ENCODE data around the gene AUNIP.

DNA sequence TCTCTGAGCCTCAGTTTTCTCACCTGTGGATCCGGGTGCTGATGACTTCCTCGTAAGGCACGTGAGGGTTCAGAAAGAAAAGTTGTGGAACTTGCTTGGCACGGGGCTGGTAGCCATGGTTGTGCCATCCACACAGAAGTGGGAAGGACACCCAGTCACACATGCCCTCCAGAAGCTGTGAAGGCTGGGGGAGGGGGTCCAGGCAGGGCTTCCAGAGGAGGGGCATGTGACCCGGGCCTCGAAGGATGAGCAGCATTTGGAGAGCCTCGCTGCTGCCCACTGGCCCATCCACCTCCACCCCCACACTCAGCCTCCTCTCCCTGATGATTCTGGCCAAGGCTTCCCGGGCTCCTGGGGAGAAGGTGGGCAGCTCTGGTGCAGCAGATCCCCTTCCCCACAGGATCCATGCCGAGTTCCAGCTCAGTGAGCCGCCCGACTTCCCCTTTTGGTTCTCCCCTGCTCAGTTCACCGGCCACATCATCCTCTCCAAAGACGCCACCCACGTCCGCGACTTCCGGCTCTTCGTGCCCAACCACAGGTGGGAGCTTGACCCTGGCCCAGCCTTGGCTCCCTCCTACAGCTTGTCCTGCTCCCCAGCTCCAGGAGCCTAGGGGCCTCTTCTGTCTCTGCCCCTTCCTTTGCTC is 49.9 kb downstream of the AUNIP start:
- TF ChIP-seq, protein P1, sequence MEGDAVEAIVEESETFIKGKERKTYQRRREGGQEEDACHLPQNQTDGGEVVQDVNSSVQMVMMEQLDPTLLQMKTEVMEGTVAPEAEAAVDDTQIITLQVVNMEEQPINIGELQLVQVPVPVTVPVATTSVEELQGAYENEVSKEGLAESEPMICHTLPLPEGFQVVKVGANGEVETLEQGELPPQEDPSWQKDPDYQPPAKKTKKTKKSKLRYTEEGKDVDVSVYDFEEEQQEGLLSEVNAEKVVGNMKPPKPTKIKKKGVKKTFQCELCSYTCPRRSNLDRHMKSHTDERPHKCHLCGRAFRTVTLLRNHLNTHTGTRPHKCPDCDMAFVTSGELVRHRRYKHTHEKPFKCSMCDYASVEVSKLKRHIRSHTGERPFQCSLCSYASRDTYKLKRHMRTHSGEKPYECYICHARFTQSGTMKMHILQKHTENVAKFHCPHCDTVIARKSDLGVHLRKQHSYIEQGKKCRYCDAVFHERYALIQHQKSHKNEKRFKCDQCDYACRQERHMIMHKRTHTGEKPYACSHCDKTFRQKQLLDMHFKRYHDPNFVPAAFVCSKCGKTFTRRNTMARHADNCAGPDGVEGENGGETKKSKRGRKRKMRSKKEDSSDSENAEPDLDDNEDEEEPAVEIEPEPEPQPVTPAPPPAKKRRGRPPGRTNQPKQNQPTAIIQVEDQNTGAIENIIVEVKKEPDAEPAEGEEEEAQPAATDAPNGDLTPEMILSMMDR (IDR thresholded peaks at IDR 0.05; ENCODE audit: insufficient read depth, low read length, poor library complexity, severe bottlenecking): no peak
- no peak for TF ChIP-seq EZH2phosphoT487 (conservative IDR thresholded peaks at IDR 0.05; ENCODE audit: low read length)
